GM04503 (cell line): ENCODE results near the gene SYDE1.
"Not testable (repeated sequence)": the region's sequence is repeated elsewhere in the genome, so short reads cannot be mapped to it uniquely, and the experiment has no call there.

ENCODE experiments used
- DNase-seq: peaks from one replicate; pipeline ENCODE4 v3.0.0-alpha.2; 2012; ENCODE audit warnings: low read depth

Gene SYDE1

DNA sequence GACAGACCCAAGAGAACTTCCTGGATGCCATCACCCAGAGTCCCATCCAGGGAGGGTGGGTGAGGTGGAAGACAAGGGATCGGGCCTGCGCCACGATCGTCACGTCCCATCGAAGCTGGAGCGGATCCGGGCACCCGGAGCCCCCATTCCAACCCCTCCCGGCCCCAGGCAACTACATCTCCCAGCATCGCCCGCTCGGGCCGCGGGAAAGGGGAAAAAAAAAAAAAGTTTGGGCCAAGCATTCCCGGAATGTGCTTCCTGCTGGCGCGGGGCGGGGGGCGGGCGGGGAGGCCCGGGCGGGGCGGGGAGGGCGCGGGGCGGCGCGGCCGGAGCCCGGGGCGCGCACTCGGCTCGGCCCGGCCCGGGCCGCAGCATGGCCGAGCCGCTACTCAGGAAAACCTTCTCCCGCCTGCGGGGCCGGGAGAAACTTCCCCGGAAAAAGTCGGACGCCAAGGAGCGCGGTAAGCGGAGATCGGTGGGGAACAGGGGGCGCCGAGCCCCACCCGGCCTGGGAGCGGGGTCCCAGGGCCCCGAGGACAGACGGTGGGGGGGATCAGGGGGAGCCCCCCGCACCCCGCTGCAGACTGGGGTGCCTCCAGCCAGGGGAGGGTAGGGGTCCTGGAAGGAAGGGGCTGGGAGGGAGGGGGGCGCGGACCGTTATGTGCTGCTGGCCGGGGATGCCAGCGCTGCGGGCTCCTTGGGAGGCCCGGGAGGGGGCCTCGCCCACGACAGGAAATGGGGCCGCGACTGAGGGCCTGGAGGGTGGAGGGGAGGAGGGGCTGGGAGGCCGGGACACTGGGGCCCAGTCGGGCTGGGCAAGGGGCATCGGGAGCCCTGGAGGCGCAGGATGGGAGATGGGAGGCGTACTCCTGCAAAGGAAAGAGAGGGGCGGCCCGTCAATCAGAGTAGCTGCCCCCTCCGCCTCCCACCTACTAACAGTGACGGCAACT lies at the start of gene SYDE1:
SYDE1 (plus strand) TSS at position 341 of the 950 bp plus-strand sequence; CDS start at position 374, 33 bp downstream.
- no peak for DNase-seq

DNA sequence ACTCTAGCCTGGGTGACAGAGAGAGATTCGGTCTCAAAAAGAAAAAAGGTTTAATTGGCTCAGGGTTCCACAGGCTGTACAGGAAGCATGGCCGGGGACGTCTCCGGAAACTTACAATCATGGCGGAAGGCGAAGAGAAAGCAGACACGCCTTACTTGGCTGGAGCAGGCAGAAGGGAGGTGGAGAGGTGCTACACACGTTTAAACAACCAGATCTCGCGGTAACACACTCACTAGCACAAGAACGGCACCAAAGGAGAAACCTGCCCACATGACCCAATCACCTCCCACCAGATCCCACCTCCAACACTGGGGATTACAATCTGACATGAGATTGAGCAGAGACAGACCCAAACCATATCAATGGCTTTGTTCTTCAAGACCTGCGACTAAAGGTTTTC lies 45.2 kb upstream of the SYDE1 start:
- no peak for DNase-seq

GRCh38 chr19:15070386-15070785 lies 36.8 kb upstream of the SYDE1 start:
- DNase-seq = not testable (repeated sequence)

- no peak for DNase-seq
Observed at GRCh38 chr19:15072930-15073647, 34.1 kb upstream of the SYDE1 start.

DNA sequence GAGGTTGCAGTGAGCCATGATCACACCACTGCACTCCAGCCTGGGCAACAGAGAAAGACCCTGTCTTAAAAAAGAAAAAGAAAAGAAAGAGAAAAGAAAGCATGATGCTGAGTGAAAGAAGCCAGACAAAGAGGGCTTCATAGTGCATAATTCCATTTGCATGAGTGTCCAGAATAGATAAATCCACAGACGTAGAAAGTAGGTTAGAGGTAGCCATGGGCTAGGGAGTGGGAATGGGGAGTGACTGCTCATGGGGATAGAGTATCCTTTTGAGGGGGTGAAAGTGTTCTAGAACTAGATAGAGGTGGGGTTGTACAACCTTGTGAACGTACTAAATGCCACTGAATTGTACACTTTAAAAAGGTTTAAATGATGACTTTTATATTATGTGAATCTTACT lies 32.8 kb upstream of the SYDE1 start:
- no peak for DNase-seq

- no peak for DNase-seq
Observed at GRCh38 chr19:15075806-15076205, 31.4 kb upstream of the SYDE1 start.

DNA sequence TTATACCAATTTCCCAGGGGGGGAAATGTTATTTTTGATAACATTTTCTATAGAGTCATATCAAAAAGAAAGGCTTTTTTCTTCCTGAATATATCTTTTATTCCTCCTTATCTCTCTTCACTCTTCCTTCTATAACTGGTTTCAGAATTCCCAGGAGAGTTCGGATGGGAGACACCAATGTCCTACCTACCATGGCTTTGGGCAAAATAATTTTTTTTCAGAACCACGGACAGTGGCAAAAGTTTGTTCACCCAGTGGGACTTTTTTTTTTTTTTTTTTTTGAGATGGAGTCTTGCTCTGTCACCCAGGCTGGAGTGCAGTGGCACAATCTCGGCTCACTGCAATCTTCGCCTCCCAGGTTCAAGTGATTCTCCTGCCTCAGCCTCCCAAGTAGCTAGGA lies 27.2 kb upstream of the SYDE1 start:
- DNase-seq = not testable (repeated sequence)

GRCh38 chr19:15081911-15082310 lies 25.3 kb upstream of the SYDE1 start, which contains the start of gene OR1I1:
TSS of gene OR1I1 (plus strand) at chr19:15082211. CDS start at chr19:15087066, 4,855 bp downstream.
- no peak for DNase-seq

DNA sequence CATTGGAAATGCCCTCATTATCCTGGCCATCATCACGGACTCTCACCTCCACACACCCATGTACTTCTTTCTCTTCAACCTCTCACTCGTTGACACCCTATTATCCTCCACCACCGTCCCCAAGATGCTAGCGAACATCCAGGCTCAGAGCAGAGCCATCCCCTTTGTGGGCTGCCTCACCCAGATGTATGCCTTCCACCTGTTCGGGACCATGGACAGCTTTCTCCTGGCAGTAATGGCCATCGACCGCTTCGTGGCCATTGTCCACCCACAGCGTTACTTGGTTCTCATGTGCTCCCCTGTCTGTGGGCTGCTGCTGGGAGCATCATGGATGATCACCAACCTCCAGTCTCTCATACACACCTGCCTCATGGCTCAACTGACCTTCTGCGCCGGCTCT lies 20.0 kb upstream of the SYDE1 start:
- no peak for DNase-seq

GRCh38 chr19:15091918-15092753 lies 15.1 kb upstream of the SYDE1 start:
- DNase-seq = no peak

- DNase-seq = no peak
Observed at GRCh38 chr19:15093001-15093400, 14.2 kb upstream of the SYDE1 start.

DNA sequence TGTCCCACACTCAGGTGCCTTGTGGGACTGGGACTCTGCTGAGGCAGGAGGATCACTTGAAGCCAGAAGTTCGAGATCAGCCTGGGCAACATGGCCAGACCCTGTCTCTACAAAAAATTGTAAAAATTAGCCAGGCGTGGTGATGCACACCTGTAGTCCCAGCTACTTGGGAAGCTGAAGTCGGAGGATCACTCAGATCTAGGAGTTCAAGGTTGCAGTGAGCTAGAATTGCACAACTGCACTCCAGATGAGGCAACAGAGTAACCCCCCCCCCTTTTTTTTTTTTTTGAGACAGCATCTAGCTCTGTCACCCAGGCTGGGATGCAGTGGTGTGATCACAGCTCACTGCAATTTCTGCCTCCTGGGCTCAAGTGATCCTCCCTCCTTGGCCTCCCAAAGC lies 11.0 kb upstream of the SYDE1 start:
- no peak for DNase-seq

- DNase-seq = not testable (repeated sequence)
Observed at GRCh38 chr19:15097980-15098379, 9.2 kb upstream of the SYDE1 start.

- no peak for DNase-seq
Observed at GRCh38 chr19:15098460-15098859, 8.7 kb upstream of the SYDE1 start.

DNA sequence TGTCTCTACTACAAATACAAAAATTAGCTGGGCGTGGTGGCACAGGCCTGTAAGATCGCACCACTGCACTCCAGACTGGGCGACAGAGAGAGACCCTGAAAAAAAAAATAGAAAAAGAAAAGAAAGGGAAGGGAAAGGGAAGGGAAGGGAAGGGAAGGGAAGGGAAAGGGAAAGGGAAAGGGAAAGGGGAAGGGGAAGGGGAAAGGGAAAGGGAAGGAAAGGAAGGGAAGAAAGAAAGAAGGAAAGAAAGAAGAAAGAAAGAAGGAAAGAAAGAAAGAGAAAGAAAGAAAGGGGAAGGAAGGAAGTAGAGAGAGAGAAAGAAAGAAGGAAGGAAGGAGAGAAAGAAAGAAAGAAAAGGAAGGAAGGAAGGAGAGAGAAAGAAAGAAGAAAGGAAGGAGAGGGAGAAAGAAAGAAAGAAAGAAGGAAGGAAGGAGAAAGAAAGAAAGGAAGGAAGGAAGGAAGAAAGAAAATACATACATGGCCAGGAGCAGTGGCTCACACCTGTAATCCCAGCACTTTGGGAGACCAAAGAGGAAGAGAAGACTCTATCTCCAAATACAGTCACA lies 8.1 kb upstream of the SYDE1 start:
- no peak for DNase-seq

DNA sequence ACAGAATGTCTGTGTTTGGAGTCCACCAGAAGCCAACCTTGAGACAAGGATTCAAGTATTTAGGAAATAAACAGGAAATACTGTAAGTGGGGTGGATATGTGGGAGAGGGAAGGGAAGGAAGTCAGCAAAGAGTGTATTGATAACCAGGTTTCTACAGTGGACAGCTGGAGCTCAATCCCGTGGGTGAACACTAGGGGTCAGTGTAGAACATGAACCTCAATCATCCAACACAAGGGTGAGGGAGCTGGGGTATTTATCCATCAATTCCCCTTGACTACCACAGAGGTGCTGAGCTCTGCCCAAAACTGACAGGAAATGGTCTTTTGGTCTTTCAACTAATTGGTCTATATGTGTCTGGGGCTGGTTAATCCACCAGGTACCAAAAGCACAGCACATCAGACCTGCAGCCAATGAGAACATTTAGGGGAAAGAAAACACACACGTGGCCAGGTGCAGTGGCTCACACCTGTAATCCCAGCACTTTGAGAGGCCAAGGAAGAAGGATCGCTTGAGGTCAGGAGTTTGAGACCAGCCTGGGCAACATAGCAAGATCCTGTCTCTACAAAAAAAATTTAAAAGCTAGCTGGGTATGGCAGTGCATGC lies 5.6 kb upstream of the SYDE1 start:
- DNase-seq = no peak

DNA sequence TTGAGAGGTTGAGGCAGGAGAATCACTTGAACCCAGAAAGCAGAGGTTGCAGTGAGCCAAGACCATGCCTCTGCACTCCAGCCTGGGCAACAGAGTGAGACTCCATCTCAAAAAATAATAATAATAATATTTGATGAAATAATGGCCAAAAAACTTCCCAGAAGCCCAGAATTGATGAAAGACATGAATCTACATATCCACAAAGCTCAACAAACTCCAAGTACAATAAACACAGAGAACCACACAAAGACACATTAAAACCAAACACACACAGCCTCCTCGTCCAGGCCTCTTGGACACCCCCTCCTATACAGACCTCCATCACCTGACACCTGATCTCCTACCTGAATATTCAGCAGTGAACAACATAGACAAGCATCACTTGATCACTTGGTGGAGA lies 3.2 kb upstream of the SYDE1 start:
- no peak for DNase-seq

DNA sequence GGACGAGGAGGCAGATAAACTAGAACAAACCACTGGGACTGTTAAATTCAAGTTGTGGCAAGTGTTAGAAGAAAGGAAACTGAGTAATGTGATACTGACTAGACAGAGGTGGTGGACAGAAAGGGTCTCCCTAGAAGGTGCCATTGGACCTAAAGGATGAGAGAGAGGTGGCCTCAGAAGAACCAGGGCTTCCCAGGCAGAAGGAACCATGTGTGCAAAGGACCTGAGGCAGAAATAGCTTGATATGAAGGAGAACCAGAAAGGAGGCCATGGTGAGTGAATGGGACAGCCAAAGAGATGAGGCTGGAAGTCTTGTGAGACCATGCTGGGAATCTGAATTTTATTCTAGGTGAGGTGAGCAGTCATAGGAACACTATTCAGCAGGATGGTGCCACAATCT lies 2.8 kb upstream of the SYDE1 start:
- DNase-seq = no peak

DNA sequence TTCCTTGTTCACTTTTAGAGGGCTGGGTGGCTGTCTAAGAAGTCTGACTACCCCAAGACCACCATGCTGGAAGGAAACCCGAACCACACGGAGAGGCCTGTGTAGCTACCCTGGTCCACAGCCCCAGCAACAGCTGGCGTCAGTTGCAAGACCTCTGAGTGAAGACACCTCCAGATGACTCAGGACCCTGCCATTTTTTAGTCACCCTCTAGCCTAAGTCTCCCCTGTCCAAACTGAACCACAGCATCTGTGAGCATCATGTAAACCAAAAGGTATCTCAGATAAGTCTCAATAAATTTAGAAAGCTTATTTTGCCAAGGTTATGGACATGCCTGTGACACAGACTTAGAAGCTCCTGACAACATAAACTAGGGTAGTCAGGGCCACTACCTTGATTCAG lies 2.2 kb upstream of the SYDE1 start:
- no peak for DNase-seq

DNA sequence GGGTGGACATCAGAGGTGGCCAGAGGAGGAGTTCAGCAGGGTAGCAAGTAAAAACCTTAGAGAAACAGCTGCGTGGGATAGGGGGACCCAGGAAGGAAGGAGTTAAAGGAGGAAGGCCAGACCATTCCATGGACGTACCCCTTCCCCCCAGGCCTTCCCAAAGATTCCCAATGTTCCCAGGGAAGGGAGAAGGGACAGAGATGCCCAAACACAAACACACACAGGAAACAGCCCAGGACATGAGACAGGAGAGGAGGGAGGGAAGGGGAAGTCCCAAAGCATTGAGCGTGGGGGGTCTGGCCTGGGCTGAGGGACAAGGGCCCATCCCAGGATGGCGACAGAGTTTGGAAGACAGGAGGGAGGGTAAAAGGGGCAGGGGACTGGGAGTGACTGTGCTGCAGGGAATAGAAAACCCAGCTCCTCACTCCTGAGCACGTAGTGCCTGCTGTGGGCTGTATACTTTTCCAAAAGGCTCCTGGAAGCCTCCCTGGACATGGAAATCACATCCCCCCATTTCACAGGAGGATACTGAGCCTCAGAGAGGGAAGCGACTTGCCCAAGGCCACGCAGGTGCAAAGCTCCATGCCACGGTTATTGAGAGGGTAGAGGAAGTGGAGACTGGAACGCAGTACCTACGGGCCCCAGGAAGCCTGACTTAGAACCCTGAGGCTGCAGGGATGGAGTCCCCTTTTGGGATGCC lies 1.1 kb downstream of the SYDE1 start:
- DNase-seq = no peak
